HG02623 (cell line): ENCODE results near the gene MON2.
"Not testable (repeated sequence)": the region's sequence is repeated elsewhere in the genome, so short reads cannot be mapped to it uniquely, and the experiment has no call there.

Experiments used
- ATAC-seq: cut with Tn5 transposase; IDR thresholded peaks from one replicate; pipeline ENCODE4 v1.9.1; 2021; ENCODE audit warnings: moderate library complexity; ENCODE audit not compliant: unreplicated experiment

The MON2 gene

DNA sequence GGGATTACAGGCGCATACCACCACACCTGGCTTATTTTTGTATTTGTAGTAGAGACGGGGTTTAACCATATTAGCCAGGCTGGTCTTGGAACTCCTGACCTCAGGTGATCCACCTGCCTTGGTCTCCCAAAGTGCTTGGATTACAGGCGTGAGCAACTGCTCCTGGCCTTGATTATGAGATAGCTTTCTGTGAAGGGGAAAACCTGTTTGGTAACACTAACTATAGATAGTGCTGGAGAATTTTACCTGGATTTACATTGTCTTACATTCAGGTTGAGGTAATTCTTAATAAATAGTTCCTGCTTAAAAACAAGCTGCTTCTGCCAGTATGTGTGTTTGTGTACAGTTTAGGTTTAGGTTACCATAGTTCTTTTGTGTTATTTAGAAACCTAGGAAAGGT lies 77.1 kb downstream of the MON2 start:
- no peak for ATAC-seq

DNA sequence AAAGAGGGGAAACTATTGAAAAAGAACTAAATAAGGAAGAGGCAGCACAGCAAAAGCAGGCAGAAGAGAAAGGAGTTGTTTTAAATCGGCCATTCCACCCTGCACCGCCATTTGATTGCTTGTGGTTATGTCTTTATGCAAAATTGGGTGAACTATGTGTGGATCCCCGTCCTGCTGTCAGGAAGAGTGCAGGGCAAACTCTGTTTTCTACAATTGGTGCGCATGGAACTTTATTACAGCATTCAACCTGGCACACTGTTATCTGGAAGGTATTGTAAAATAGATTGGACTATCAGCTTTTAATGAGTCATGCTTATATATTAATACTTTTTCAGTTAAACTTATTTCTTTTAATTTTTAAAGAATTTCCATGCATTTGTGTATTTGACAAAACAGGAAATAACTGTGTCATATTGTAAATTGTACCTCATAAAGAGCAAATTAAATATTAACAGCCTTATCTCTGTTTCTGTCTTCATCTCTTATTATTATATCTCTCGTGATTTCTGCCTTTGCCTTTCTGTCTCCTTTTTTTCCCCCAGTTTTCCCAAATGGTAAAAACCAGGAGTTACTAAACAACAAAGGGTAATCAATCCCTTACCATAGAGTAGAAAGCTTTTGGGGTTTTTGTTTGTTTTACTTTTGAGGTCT lies 86.4 kb downstream of the MON2 start:
- no peak for ATAC-seq

DNA sequence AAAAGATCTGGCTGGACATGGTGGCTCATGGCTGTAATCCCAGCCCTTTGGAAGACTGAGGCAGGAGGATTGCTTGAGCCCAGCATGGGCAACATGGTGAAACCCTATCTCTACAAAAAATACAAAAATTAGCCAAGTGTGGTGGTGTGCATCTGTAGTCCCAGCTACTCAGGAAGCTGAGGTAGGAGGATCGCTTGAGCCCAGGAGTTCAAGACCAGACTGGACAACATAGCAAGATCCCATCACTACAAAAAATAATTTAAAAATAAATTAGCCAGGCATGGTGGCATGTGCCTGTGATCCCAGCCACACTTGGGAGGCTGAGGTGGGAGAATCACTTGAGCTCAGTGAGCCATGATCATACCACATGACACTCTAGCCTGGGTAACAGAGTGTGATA lies 92.7 kb downstream of the MON2 start:
- not testable (repeated sequence) for ATAC-seq

DNA sequence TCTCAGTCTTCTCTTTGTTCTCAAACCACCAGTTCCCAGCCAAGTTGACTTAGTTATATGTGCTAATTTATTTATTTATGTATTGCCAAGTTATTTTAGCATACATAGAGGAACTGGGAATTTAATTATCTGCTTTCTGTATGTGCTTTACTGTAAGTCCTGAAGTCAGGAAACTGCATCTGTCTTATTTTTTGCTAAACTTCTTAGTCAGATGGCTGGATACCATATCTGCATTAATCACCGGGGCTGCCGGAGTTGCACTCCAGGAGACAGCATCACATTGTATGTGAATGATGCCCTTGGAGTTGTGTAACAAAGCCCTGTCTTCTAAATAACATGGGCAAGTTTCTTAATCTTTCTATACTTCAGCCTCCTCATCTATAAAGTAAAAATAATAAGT lies 96.2 kb downstream of the MON2 start:
- ATAC-seq: no peak

DNA sequence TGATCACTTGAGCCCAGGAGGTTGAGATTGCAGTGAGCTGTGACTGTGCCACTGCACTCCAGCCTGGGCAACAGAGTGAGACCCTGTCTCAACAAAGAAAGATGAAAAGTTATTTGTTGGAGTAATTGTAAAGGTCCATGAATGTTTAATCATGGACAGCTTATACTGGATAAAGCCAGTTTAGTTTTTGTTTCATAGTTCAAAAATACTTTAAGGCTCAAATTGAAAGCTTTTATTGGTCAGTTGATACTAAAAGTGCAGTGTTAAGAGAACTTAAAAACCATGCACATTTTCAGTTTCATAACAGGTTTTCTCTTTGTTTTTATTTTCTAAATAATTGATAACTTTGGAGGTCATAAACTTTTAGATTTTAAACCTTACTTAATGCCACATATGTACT lies 108.4 kb downstream of the MON2 start:
- ATAC-seq: no peak

DNA sequence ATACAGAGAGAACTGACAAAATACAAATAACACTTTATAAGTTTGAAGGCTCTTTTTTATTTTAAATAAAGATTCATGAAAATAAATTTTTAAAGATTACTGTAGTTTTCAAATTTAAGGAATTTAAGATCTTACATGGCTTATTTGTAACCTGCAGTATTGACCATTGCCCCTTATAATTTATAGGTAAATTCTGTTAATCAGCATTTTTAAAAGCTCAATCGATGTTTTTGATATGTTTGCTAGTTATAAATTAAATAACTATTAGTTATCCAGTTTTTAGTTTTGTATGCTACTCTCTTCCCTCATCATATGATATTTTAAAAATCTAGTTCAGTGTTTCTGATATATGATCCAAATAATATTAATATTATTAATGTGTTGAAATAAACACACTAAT lies 109.9 kb downstream of the MON2 start:
- no peak for ATAC-seq

DNA sequence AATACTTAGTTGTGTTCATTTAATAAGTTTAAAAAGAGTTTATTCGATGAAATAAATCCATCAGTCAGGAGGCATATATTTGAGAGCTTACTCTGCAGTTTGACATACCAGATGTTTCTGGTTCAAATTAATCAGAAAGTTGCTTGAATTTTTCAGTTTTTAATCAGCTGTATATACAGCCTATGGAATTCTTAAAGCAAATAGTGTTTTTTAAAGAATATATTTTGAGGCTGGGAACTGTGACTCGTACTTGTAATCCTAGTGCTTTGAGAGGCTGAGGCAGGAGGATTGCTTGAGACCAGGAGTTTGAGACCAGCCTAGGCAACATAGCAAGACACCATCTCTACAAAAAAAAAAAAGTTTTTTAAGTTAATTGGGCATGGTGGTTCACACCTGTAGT lies 112.1 kb downstream of the MON2 start:
- ATAC-seq: no peak

DNA sequence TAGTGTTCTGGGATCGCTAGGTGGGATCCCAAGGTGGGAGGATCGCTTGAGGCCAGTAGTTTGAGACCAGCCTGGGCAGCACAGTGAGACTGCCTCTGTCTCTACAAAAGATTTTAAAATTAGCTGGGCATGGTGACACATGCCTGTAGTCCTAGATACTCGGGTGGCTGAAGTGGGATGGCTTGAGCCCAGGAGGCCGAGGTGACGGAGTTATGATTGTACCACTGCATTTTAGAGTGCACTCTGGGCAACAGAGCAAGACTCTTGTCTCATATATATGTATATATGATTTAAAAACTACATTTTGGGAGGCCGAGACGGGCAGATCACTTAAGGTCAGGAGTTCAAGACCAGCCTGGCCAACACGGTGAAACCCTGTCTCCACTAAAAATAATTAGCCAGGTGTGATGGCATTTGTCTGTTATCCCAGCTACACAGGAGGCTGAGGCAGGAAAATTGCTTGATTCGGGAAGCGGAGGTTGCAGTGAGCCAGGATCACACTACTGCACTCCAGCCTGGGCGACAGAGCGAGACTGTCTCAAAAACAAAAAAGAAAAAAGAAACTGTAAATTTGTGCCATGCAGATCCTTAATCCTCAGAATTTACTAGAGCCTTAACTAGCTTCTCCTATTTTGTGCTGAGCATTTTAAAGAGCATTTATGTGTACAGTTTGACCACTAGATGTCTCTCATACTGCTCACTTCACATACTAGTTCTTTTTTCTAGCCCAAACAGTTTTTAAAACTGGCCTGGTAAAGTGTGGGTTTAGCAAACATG lies 114.8 kb downstream of the MON2 start:
- peak; percentile 68 for ATAC-seq

DNA sequence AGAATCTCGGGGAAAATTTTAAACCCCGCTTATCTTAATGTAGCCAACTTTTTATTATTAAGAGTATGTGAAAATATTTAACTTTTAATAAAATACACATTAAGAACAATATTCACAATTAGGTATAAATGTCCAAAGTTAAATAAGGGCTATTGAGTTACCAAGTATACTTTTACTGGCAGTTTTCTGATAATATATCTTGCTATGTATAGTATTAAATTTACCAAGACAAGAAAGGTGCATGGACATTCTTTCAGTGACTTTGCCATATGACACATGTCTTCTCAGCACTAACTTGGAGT lies 115.4 kb downstream of the MON2 start:
- no peak for ATAC-seq

DNA sequence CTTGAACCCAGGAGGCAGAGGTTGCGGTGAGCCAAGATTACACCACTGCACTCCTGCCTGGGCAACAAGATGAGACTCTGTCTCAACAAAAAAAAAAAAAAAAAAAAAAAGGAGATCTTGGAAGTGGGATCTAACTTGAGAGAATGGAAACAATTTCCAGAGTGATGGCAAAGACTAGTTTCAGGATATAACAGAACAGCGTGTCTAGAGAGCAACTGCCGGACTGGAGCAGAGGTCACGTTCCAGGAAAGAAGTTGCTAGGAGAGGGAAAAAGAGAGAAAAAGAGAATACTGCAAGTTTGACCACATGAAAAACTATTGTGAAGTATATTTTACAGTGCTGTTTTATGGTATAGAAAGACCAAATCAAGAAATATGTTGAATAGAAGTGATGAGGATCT lies 118.0 kb downstream of the MON2 start:
- no peak for ATAC-seq

DNA sequence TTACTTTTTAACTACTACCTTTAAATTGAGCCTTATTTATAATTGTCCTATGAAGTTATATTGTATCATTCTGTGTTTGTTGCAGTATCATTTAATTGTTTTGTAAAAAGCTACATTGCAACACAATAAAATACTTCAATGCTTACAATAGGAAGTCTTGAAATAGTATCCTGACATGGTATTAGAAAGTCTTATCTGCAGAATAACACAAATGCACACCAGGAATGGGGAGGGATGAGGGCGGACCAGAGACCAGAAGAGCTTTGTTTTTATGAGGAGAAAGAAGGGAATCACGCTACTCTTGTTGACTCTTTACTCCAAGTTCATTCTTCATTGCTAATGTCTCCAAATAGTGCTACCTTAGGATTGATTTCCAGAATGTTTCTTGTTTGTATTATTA lies 120.2 kb downstream of the MON2 start:
- ATAC-seq: no peak

DNA sequence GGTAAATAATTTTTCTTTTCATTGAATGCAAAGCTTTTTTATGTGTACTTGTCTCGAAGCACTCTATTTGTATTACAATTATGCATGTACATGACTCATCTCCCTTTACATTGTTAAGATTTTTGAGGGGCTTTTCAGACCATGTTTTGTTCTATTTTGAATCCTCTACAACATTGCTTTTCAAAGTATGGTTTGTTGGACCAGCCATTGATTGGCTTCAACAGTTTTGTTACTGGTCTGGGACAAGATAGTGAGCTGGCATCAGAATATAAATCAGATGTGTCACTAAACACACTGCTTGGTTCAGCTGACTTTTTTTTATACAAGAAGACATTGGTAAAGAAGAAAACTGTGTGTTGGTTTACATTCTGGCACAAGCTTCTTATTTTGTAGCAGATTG lies 122.3 kb downstream of the MON2 start:
- ATAC-seq: no peak

DNA sequence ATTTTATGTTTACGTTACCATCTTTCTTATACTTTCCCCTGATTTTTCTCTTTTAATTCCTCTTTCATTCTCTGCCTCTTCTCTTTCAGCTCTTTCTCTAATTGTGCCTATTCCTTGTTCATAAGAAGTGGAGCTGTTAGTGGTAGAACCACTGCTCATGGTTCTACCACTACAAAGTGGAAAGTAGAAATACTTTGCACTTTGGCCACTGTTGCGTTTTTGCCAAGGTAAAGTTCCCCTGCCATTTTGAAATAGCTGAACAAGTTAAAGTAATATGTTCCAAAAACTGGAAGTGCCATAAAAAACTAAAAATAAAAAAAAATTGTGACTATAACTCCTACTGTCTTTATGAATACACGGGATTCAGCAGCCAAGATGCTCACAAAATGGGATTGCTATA lies 130.6 kb downstream of the MON2 start:
- no peak for ATAC-seq

DNA sequence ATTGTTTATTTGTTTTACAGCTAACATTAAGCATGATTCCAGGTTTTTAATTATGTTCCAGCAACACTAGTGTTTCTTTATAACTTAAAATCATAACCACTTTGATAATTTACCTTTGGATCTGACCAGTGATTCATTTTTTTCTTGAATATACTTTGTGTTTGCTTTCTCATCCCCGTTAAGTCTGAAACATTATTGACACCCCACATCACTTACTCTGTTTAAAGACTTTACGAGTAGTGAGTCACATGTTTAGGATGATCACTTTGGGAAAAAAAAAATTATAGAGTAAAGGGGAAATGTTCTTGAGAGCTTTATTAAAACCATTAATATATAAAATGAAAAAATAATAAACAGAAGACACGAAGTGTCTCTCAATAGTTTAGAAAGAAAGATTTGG lies 132.2 kb downstream of the MON2 start:
- ATAC-seq: no peak

DNA sequence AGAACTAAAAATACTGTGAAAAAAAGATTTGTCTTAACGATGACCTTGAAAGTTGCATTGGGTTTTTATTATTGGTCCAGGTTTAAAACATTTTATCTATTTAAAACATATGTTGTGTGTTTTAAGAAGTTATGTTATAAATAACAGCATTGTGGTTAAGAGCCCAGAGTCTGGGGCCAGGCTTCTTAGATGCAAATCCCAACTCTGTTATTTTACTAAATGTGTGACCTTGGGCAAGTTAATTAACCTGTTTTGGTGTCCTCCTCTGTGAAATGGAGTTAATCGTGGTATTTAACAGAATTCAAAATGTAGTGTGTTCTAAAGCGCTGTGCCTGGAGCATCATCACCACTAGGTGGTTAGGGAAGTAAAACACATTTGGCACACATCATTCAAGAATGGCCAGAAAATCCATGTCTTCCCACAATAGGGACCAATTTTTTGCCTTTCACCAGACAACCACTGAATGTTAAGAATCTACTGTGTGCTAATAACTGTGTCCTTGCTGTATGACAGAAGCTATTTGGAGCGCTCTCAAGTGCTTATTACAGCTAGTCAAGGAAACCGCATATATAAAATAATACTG lies 133.3 kb downstream of the MON2 start:
- no peak for ATAC-seq

DNA sequence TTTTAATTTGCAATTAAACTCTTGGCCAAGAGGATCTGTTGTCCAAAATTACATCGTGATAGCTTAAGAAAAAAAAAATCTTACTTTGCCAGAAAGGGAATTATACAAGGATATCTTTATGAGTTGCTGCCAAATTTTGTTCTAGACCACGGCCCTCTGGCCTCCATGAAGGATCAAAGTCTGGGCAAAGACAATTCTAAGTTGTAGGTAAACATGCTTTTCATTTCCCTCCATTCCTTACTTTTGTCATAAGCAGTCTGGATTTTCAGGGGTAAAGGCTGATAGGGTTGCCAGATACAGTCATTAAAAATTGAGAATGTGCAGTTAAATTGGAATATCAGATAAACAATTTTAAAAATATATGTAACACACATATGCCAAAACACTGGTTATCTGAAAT lies 135.1 kb downstream of the MON2 start:
- no peak for ATAC-seq

DNA sequence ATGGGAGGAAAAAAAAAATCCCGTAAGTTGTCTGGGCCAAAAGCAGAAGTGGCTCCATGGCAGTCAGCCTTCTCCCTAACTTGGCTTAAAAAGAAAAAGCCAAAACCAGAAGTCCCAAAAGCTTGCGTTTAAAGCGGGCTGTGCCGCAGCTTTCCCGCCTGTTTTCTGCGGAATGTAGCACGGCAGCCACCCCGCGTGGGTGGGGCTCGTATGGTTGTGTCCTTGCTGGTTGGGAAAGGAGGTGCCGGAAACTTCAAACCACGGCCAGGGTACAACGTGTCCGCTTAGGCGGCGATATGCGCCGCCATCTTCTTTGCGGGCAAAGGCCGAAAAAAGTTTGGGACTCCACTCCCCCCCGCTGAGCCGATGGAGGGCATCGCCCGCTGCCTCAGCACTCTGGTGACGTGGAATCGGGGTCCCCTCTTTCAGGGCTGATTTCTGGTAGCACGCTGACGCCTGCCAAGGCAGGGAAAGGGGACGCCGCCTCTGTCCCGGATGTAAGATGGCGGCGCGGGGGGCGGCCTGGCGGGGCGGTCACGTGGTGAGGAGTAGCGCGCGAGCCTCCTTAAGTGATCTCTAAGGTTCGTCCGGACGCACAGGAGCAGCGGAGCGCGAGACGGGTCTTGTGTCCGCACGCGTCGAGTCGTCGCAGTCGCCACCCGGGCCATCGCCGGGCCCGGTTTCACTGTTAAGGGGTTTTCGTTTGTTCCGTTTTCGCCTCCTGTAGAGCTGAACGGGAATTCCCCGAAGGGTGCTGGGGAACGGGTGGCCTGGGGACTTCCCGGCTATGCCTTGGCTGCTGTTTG lies 135.8 kb downstream of the MON2 start:
- peak; percentile 56 for ATAC-seq

DNA sequence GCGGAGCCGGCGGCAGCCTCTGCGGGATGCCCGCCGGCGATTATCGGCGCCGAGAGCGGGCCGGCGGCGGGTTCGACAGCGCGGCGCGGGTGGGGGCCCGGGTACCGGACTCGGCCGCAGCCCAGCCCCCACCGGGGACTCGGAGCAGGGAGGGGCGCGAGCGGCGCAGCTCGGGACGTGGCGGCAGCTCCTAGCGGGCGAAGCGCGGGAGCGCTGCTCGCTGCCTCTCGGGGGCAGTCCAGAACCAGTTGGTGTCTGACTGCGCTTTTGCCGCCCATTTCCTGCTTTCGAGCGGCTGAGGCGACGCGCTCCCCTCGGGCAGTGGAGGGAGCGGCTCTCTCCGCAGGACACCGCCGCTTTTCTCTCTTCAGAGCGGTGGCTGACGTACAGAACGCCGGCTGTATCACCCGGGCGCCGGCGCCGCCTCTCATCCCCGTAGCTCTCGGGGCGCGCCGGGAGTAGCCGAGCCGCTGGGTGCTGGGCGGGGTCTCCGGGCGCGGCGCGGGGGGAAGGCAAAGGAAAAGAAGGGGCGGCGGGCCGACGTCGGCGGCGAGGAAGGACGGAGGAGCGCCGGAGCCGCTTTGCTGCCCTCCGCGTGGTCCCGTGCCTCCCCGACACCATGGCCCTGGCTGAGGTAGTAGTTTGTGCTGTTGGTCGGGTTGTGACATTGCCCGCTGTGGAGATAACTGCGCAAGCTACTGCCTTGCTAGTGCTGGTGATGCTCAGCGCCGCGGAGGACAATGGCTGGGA lies 136.6 kb downstream of the MON2 start:
- ATAC-seq: peak; percentile 59

DNA sequence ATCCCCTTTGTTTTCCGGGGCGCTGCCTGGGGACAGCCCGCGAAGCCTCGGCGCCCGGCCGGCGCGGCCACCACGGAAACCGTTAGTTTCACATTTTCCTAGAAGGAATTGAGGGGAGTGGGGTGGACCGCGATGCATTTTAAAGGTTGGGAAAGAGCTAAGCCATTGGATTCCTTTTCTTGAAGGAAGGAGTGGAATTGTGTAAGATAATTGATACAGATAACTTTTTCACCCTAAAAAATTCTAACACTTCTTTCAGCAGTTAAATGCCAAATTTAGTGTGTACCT lies 137.1 kb downstream of the MON2 start:
- no peak for ATAC-seq

DNA sequence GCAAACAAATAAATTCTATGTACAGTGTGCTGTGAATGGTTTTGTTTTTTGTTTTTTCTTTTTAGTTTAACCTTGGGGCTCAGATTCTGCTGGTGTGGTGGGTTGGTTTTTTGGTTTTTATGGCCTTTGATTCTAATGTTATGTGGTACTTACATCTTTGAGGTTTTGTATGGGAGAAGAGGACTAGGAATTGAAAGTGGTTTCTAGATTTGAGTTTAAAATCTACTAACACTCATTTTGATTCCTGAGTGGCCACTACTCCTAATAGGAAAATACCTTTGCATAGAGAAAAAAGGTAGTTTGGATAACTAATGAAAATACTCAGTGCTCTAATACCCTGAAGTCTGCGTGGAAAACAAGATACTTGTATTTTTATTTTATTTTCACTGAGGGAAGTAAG lies 137.7 kb downstream of the MON2 start:
- ATAC-seq: no peak

DNA sequence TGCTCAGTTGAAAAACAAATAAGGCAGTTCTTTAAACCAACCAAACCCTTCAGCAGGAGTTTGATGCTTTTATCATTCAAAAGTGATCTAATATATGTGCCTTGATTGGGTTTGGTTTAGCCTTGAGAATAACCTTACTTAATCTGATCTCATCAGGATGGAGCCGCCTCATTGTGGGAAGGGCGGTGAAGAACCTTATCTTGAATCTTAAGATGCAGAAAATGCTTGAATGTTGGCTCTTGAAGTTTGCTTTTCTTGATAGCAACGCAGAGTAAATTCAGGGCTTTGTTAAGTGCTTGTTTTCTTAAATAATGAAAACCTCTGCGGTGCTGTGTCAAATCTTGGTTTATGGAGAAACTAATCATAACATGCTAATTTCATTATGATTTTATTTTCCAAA lies 138.2 kb downstream of the MON2 start:
- ATAC-seq: no peak
